ENCODE data around the gene HSPA12B. TPM values are rescaled to one million over a fixed set of nuclear protein-coding genes. Genes with fewer than 3 reads are reported as not detected.

The HSPA12B gene
- total RNA-seq, 1 experiment from 2014 or later, result 0.21 TPM

DNA sequence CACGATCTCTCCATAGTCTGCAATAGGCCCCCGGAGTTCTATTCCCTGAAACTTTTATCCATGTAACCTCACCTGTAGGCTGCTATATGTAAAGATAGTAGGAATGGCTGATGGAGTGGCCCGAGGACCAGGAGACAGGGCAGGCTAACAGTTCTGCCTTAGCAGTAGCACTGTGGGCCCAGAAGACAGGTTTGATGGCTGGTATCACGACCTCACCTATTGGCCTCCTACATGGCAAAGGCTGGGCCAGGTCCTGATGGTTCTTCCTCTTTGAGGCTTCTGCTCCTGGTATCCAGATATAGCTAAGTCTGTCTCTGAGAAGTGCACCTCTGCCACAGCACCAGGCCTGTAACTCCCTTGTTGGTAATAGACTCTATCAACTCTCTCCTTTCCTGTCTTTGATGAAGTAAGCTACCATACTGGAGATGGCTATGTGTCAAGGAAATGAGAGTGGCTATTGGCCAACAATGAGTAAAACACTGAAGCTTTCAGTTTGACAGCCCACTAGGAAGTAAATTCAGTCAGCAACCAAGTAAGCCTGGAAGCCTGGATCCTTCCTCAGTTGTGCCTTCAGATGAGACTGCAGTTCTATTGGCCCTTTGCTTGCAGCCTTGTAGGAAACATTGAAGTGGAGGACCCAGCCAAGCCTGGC lies 43.1 kb downstream of the HSPA12B start:
- in situ Hi-C loops (cut with HindIII; ENCODE audit: low pct_unique_long_range_greater_than_20kb, low sequenced_read_pairs), result no loop called here
- no TSS peak for BruUV-seq (replicated peaks)
- H3K27me3 ChIP-seq (ENCODE audit: control insufficient read depth, insufficient read depth, low read length), result no peaks in the 10 kb centered on the region
- H3K4me1 ChIP-seq (ENCODE audit: control insufficient read depth, insufficient read depth, low read length), result 0 out of 2 replicates have a peak, but pooled peaks cover 3% of the 10 kb centered on the region
- ATAC-seq, result no peak
- DNase-seq (ENCODE audit: low read depth, low spot score), result no peak
- no peak overlapping the region for H3K27ac ChIP-seq (ENCODE audit: low read length)
- H3K36me3 ChIP-seq (ENCODE audit: control insufficient read depth, insufficient read depth, low read length), result no peaks in the 10 kb centered on the region
- no peaks in the 10 kb centered on the region for H3K9me3 ChIP-seq (ENCODE audit: control insufficient read depth, insufficient read depth, low read depth, low read length)
- no peak overlapping the region for H3K4me3 ChIP-seq (ENCODE audit: low read depth in 2 of 2, low read length in 2 of 2)
- intact Hi-C loops (cut with micrococcal nuclease; ENCODE audit: unreplicated experiment), result no loop called here
- TF ChIP-seq TCF7L2 (IDR thresholded peaks at IDR 0.05; ENCODE audit: low read depth, low read length) (no peak), POLR2AphosphoS5 (IDR thresholded peaks at IDR 0.05; ENCODE audit: low read depth, low read length) (no peak), SIN3A (IDR thresholded peaks at IDR 0.05; ENCODE audit: borderline replicate concordance, insufficient read depth, low read depth, low read length) (no peak)
- TF ChIP-seq, protein P1, sequence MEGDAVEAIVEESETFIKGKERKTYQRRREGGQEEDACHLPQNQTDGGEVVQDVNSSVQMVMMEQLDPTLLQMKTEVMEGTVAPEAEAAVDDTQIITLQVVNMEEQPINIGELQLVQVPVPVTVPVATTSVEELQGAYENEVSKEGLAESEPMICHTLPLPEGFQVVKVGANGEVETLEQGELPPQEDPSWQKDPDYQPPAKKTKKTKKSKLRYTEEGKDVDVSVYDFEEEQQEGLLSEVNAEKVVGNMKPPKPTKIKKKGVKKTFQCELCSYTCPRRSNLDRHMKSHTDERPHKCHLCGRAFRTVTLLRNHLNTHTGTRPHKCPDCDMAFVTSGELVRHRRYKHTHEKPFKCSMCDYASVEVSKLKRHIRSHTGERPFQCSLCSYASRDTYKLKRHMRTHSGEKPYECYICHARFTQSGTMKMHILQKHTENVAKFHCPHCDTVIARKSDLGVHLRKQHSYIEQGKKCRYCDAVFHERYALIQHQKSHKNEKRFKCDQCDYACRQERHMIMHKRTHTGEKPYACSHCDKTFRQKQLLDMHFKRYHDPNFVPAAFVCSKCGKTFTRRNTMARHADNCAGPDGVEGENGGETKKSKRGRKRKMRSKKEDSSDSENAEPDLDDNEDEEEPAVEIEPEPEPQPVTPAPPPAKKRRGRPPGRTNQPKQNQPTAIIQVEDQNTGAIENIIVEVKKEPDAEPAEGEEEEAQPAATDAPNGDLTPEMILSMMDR (IDR thresholded peaks at IDR 0.05), result no peak
- TF ChIP-seq, protein P2, sequence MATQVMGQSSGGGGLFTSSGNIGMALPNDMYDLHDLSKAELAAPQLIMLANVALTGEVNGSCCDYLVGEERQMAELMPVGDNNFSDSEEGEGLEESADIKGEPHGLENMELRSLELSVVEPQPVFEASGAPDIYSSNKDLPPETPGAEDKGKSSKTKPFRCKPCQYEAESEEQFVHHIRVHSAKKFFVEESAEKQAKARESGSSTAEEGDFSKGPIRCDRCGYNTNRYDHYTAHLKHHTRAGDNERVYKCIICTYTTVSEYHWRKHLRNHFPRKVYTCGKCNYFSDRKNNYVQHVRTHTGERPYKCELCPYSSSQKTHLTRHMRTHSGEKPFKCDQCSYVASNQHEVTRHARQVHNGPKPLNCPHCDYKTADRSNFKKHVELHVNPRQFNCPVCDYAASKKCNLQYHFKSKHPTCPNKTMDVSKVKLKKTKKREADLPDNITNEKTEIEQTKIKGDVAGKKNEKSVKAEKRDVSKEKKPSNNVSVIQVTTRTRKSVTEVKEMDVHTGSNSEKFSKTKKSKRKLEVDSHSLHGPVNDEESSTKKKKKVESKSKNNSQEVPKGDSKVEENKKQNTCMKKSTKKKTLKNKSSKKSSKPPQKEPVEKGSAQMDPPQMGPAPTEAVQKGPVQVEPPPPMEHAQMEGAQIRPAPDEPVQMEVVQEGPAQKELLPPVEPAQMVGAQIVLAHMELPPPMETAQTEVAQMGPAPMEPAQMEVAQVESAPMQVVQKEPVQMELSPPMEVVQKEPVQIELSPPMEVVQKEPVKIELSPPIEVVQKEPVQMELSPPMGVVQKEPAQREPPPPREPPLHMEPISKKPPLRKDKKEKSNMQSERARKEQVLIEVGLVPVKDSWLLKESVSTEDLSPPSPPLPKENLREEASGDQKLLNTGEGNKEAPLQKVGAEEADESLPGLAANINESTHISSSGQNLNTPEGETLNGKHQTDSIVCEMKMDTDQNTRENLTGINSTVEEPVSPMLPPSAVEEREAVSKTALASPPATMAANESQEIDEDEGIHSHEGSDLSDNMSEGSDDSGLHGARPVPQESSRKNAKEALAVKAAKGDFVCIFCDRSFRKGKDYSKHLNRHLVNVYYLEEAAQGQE (IDR thresholded peaks at IDR 0.05; ENCODE audit: insufficient read depth in 1 of 2, low read depth in 2 of 2, low read length in 1 of 2), result no peak
- ChIA-PET POLR2A (no interaction called here), CTCF (interaction anchor here (0.5 kb wide), 1 partner anchor 33 kb away, joined by 3 read pairs; no protein-coding TSS in a partner anchor)

- no TSS peak for BruUV-seq (replicated peaks)
- DNase-seq (ENCODE audit: low read depth, low spot score) (no peak), ATAC-seq (no peak)
- TF ChIP-seq, protein P2 (IDR thresholded peaks at IDR 0.05; ENCODE audit: insufficient read depth in 1 of 2, low read depth in 2 of 2, low read length in 1 of 2), result no peak
- TF ChIP-seq, protein P1 (IDR thresholded peaks at IDR 0.05), result no peak
- Histone ChIP-seq H3K27me3 (ENCODE audit: control insufficient read depth, insufficient read depth, low read length) (no peaks in the 10 kb centered on the region), H3K4me3 (ENCODE audit: low read depth in 2 of 2, low read length in 2 of 2) (peak overlapping the region; percentile 40 to 62), H3K4me1 (ENCODE audit: control insufficient read depth, insufficient read depth, low read length) (0 out of 2 replicates have a peak, but pooled peaks cover 3% of the 10 kb centered on the region), H3K36me3 (ENCODE audit: control insufficient read depth, insufficient read depth, low read length) (no peaks in the 10 kb centered on the region), H3K9me3 (ENCODE audit: control insufficient read depth, insufficient read depth, low read depth, low read length) (no peaks in the 10 kb centered on the region), H3K27ac (ENCODE audit: low read length) (no peak overlapping the region)
- CTCF ChIA-PET, result interaction anchor here (0.5 to 0.6 kb wide), 3 partner anchors 41 to 211 kb away, joined by 3 to 6 read pairs (median 4); no protein-coding TSS in a partner anchor
- POLR2A ChIA-PET, result interaction anchor here (0.5 to 0.7 kb wide), 2 partner anchors 12 to 169 kb away, joined by 3 to 4 read pairs; no protein-coding TSS in a partner anchor
- in situ Hi-C loops (cut with HindIII; ENCODE audit: low pct_unique_long_range_greater_than_20kb, low sequenced_read_pairs) (no loop called here), intact Hi-C loops (cut with micrococcal nuclease; ENCODE audit: unreplicated experiment) (no loop called here)
Measured at GRCh38 chr20:3777381-3777715, 44.9 kb downstream of the HSPA12B start.
